ENCODE measurements around the gene TTLL13. TPM values are rescaled to one million over a fixed set of nuclear protein-coding genes. Genes with fewer than 3 reads are reported as not detected.

TTLL13 gene
- total and polyA plus RNA-seq, 2 of the 8 experiments (the other 6 are each of a cell fraction or from before 2014, with no cell fraction given), result 0.03 TPM; not detected in 1

DNA sequence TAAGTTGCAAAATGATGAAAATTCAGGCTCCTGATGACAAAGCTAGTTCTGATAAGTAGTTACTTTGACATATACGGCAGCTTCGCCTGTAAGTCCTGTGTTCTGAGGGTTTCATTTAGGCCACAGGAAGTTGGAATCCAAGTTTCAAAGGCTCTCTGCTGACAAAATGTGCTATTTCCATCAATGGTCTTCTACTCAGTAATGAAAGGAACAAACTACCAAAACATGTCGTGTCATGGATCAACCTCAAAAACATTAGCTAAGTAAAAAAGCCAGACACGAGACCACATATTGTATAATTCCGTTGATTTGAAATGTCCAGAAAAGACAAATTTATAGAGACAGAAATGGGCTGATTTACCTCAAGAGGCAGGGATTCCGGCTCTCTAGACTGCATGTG, 38.6 kb downstream of the TTLL13 start (continued):
- TF ChIP-seq ZNF274 (IDR thresholded peaks at IDR 0.05; ENCODE audit: borderline replicate concordance, extremely low read depth, low read length) (no peak), KDM1A (IDR thresholded peaks at IDR 0.05; ENCODE audit: borderline replicate concordance, low read length) (no peak), GTF2F1 (IDR thresholded peaks at IDR 0.05; ENCODE audit: borderline replicate concordance, low read depth, low read length) (no peak), TBP (IDR thresholded peaks at IDR 0.05; ENCODE audit: low read depth, low read length) (no peak)
